Fibroblast of skin of right biceps (primary cell): ENCODE results near the gene SUPT6H.

ENCODE experiments used
- DNase-seq: peaks from one replicate; pipeline ENCODE4 v3.0.0-alpha.2; 2013

Gene SUPT6H

GRCh38 chr17:28661635-28662526 lies at the start of gene SUPT6H, which contains the start of gene SDF2:
Gene SUPT6H (plus strand): TSS chr17:28662205. CDS start chr17:28673402, 11,197 bp downstream.
Gene SDF2 (minus strand): TSS chr17:28661906. CDS start chr17:28661876, 30 bp downstream.
- DNase-seq: peak; percentile 86

DNA sequence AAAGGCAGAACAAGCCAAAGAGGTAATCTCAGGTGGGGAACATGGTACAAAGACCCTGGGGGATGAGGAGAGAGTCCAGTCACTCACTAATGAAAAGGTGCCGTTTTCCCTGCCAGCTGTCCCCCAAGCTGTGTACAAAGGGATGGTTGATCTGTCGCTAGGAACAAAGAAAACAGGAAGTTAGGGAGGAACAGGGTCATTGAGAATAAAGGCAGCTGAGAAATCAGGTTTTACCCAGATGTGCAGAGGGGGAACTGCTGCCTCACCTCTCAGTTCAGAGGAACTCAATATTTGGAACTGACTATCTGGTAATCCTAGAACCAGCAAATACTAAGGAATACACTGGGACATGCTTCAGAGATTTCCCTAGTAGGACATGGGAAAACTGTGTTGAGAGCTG lies 49.5 kb upstream of the SUPT6H start:
- DNase-seq: no peak

DNA sequence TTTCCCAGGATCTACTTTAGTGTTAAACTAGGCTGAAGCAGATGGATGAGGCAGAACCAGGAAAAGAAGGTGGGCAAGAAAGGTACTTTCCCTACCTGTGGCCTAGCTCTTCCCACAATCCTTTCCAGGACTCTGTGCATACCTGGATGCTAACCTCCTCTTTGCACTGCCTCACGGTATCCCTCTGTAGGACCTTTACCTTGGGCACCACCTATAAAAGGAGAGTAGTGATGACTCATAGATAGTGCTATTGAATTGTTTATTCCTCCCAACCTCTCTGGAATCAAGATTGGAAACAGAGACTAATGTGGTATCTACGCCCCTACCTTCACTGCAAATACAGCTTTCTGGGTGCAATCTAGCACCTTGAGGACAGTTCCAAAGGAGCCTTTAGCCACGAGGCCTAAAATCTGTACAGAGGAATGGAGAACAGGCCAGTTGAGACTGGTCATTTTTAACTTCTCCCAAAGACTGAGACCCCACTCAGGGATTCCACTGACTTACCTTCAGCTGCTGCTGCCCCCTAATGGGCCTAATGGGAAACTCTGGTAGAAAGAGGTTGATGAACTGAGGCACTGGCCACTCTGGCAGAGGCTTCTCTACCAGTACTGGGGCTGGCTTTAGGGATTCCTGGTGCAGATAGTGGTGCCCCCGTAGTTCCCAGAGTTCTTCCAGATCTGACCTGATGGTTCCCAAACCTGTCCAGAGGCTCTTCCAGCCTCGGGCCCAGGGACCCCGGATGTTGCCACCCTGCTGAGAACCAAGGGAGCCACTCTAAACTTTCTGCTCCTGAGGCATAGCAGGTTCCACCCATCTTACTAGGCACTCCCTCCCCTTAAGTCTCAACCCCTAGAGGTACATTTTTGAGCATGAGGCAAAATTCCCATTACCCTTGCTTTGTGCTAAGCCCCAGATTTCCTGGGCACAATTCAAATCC lies 48.8 kb upstream of the SUPT6H start:
- peak; percentile 31 for DNase-seq

GRCh38 chr17:28613931-28614381 lies 48.0 kb upstream of the SUPT6H start, which contains the start of gene RSKR:
Gene RSKR (minus strand): TSS chr17:28614185. CDS start chr17:28614161, 24 bp downstream.
- no peak for DNase-seq

DNA sequence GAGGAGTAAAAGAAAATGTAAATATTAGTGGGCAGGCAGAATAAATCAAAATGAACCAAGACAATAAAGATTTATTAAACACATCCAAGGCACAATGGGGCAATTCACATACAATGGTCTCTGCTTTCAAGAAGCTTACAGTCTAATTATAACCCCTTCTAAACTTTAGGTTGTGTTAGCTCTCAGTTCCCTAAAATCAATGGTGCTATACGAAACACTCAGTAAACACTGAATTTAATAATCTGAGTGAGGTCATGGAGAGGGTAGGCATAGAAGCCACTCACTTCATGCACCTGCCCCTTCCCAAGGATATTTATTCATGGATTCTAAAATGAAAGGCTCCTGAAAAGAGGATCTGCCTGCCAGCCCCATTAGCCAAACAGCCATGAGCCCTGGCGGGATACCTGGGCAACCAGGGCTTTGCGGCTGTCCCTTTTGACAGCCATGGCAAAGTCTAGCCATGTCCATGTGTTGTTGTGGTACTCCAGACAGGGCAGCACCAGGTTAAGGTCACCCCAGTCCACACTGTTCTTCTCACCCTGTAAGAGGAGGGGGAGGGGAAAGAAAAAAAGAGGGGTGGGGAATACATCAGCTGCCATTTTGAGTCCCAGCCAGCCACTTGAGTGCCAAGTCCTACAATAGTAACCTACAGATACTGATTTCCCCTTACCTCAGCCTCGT lies 46.6 kb upstream of the SUPT6H start:
- no peak for DNase-seq

DNA sequence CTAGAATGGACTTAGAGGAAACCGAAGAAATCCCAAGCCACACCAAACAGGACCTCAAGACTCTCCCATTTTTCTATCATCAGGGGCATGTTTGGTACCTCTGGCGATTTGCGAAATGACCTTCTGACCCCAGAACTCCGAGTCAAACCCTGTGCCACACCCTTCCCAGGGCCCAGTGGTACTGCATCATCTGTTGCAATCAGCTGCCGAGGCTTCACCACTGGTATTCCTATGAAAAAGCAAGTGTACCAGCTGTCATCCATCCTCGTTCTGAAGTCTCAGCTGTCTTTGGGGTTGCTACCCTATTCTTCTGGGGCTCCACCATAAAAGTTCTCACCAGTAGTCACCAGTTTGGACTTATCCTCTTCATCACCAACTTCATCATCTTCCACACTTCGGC lies 45.7 kb upstream of the SUPT6H start:
- DNase-seq: no peak

GRCh38 chr17:28618464-28618863 lies 43.5 kb upstream of the SUPT6H start:
- no peak for DNase-seq

GRCh38 chr17:28620010-28620409 lies 42.0 kb upstream of the SUPT6H start:
- no peak for DNase-seq

GRCh38 chr17:28622186-28622585 lies 39.8 kb upstream of the SUPT6H start:
- no peak for DNase-seq

DNA sequence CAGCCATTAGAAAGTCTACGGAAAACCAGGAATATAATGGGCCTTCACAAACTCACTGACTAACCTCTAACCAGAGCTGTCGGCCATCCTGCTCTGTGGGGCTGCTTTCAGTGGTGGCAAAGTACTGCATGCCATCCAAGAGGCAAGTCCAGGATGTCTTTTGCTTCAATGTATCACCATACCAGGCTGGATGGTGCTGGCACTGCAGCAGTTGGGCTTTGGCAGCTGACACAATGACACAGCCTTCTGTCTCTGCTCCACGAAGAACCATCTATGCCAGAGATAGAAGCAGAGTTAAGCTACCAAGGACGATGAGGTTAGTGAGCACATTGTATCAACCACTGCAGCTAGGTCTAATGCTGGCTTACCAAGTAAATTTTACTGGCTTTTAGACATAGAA lies 38.3 kb upstream of the SUPT6H start:
- no peak for DNase-seq

DNA sequence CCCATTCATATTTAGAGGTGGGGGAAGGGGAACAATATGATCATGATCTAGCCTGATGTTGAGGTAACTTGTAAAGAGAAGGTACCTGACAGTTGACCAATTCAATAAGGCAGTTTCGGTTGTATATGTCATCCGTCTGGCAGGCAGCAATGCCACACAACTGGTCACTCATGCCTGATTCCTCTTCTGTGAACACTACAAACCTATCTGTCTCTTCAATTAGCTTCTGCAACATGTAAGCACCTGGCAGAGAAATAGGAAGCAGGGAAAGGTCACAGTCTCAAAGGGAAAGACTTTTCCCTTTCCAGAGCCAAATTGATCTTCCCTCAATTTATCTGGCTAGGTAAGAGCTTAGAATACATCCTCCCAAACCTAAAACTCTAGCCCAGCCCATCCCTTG lies 37.9 kb upstream of the SUPT6H start:
- DNase-seq: no peak

DNA sequence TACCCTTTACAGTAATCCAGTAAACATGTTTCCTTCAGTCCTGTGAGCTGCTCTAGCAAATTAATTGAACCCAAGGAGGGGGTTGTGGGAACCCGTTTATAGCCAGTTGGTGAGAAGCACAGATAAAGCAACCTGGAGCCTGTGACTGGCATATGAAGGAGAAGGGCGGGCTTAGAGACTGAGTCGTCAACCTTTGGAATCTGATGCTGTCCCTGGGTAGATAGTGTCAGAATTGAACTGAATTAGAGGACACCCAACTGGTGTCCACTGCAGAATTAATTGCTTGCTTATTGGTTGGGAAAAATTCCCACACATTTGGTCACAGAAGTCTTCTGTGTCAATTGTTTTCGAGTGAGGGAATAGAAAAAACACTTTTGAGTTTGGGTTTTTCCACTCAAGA lies 35.2 kb upstream of the SUPT6H start:
- no peak for DNase-seq

- DNase-seq: no peak
Observed at GRCh38 chr17:28634206-28634865, 27.7 kb upstream of the SUPT6H start.

DNA sequence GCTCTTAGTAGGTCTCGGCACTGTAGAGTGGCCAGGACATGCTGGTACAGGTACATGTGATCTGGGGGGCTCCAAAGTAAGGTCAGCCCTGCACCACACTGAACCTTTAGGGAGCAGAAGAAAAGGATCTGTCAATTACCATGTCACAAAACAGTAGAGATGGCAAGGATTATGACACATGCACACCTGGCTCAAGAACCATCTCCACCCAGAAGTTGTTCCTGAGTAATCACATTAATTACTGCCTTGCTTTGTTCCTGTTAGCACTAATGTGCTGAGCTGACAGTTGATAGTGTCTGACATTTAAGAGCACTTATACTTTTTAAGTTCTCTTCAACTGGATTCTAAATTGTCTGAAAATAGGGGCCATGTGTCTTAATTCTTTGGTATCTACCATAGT lies 26.5 kb upstream of the SUPT6H start:
- no peak for DNase-seq

DNA sequence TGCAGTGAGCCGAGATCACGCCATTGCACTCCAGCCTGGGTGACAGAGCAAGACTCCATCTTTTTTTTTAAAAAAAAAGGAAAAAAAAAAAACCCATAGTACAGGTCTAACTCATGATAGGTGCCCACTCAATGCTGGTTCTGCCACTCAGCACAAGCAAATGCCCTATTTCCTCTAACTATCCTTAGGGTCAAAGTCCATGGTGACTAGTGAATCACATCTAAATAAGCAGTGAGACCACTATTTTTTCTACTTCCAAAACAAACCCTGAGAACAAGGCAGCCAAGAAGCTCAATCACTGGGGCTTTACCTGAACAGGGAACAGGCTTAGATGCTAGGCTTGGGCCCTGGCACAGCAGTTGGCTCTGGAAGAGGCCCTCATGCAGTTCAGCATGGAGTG lies 20.4 kb upstream of the SUPT6H start:
- no peak for DNase-seq

DNA sequence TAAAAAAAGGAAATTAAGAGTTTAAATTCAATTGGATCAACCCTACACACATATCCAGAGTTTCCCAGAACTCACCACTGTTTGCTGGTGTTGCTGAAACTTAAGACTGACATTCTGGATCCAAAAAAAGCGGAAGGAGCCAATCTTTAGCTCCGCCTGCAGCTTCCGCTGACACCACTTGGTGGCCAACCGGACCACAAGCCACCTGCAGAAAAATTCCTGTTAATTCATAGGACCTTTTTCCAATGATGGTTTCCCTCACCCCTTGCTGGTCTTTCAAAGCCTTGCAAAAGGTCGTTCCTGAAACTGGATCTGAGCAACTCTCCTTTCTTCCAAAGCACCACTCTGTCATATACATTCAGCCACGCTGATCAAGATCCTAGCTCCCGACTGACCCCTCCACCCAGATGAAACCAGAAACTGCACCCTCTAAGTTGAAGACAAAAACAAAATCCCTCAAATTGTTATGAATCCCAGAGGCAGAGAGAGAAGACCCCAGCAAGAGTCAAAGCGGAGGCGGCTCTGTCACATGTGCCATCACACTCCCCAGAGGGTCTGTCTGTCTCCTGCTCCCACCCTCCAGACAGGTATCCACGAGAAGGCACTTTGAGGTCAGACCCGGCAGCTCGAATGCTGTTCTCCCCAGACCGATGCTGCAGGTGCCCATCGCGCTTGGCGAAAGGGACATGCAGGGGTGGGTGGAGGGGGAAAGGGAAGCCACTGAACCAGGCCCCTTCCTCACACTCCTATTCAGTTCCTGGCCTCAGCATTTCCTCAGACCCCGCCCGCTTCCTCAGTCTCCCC lies 17.8 kb upstream of the SUPT6H start:
- DNase-seq: peak; percentile 34

GRCh38 chr17:28644787-28645575 lies 17.0 kb upstream of the SUPT6H start, which contains the start of gene BLTP2:
Gene BLTP2 (minus strand): TSS chr17:28645158. CDS start chr17:28645056, 102 bp downstream.
- DNase-seq: peak; percentile 94

- DNase-seq: no peak
Observed at GRCh38 chr17:28645576-28645939, 16.4 kb upstream of the SUPT6H start.

- DNase-seq: no peak
Observed at GRCh38 chr17:28646039-28646754, 15.8 kb upstream of the SUPT6H start.

GRCh38 chr17:28648698-28649097 lies 13.3 kb upstream of the SUPT6H start:
- no peak for DNase-seq
